Eye (tissue), 1 donor: ENCODE data around the gene RAB7A.
"Not testable (repeated sequence)": the region's sequence is repeated elsewhere in the genome, so short reads cannot be mapped to it uniquely, and the experiment has no call there.

ENCODE experiments used
- DNase-seq: peaks from one replicate; pipeline ENCODE4 v3.0.0-alpha.2; 2015

Gene RAB7A

GRCh38 chr3:128823631-128824030 lies 97.6 kb downstream of the RAB7A start:
- no peak for DNase-seq

GRCh38 chr3:128824132-128824850 lies 98.3 kb downstream of the RAB7A start:
- DNase-seq = no peak

GRCh38 chr3:128825117-128825725 lies 99.2 kb downstream of the RAB7A start:
- DNase-seq = no peak

- DNase-seq = not testable (repeated sequence)
These were observed 103.1 kb downstream of the RAB7A start for GRCh38 chr3:128829087-128829486.

GRCh38 chr3:128829925-128830625 lies 104.1 kb downstream of the RAB7A start:
- DNase-seq = not testable (repeated sequence)

GRCh38 chr3:128830762-128831161 lies 104.8 kb downstream of the RAB7A start:
- not testable (repeated sequence) for DNase-seq

- not testable (repeated sequence) for DNase-seq
These were observed 107.0 kb downstream of the RAB7A start for GRCh38 chr3:128832979-128833378.

GRCh38 chr3:128835096-128835495 lies 109.1 kb downstream of the RAB7A start:
- DNase-seq = no peak

- no peak for DNase-seq
These were observed 116.2 kb downstream of the RAB7A start for GRCh38 chr3:128841926-128842920.

GRCh38 chr3:128844502-128844901 lies 118.5 kb downstream of the RAB7A start:
- DNase-seq = no peak

GRCh38 chr3:128845119-128845777 lies 119.3 kb downstream of the RAB7A start:
- DNase-seq = no peak

- peak; percentile 92 for DNase-seq
These were observed 119.9 kb downstream of the RAB7A start for GRCh38 chr3:128845778-128846485.

- no peak for DNase-seq
These were observed 120.5 kb downstream of the RAB7A start for GRCh38 chr3:128846486-128846891.

GRCh38 chr3:128847666-128848370 lies 121.8 kb downstream of the RAB7A start:
- no peak for DNase-seq

GRCh38 chr3:128848936-128849335 lies 123.0 kb downstream of the RAB7A start:
- no peak for DNase-seq

GRCh38 chr3:128849911-128850455 lies 124.0 kb downstream of the RAB7A start:
- DNase-seq = no peak

- no peak for DNase-seq
These were observed 124.6 kb downstream of the RAB7A start for GRCh38 chr3:128850544-128850943.

- DNase-seq = no peak
These were observed 125.6 kb downstream of the RAB7A start for GRCh38 chr3:128851601-128852000.

- DNase-seq = no peak
These were observed 127.8 kb downstream of the RAB7A start for GRCh38 chr3:128853826-128854225.

GRCh38 chr3:128854475-128854874 lies 128.5 kb downstream of the RAB7A start:
- DNase-seq = no peak
